IPS-NIHi7 (cell line): ENCODE data around the gene ZNF79.

Source experiments
- DNase-seq: peaks from one replicate; pipeline ENCODE4 v3.0.0; 2012; ENCODE audit warnings: mixed read lengths; ENCODE audit errors: extremely low spot score

The ZNF79 gene

GRCh38 chr9:127426756-127427155 is 2.6 kb downstream of the ZNF79 start:
- DNase-seq: no peak

- DNase-seq: no peak
These were observed 4.2 kb downstream of the ZNF79 start for GRCh38 chr9:127428348-127428747.

- no peak for DNase-seq
These were observed 6.2 kb downstream of the ZNF79 start for GRCh38 chr9:127430415-127430814.

GRCh38 chr9:127437497-127438264 is 13.5 kb downstream of the ZNF79 start:
- no peak for DNase-seq

- DNase-seq: no peak
These were observed 14.2 kb downstream of the ZNF79 start for GRCh38 chr9:127438394-127438793.

GRCh38 chr9:127444283-127444920 is 20.2 kb downstream of the ZNF79 start:
- no peak for DNase-seq

- DNase-seq: no peak
These were observed 21.0 kb downstream of the ZNF79 start for GRCh38 chr9:127444921-127445850.

- no peak for DNase-seq
These were observed 21.9 kb downstream of the ZNF79 start for GRCh38 chr9:127445851-127446712.

- DNase-seq: no peak
These were observed 22.7 kb downstream of the ZNF79 start for GRCh38 chr9:127446713-127447415.

- DNase-seq: no peak
These were observed 23.4 kb downstream of the ZNF79 start for GRCh38 chr9:127447416-127448111.

- DNase-seq: no peak
These were observed 24.1 kb downstream of the ZNF79 start for GRCh38 chr9:127448112-127448805.

GRCh38 chr9:127449332-127449966 is 25.3 kb downstream of the ZNF79 start:
- no peak for DNase-seq

- DNase-seq: no peak
These were observed 26.1 kb downstream of the ZNF79 start for GRCh38 chr9:127450243-127450760.

- peak; percentile 98 for DNase-seq
These were observed 26.8 kb downstream of the ZNF79 start, which contains the start of the genes LRSAM1 and RPL12 for GRCh38 chr9:127450830-127451607. TSS of gene LRSAM1 (plus strand) at chr9:127451510. CDS start at chr9:127454528, 3,018 bp downstream. TSS of gene RPL12 (minus strand) at chr9:127451406. CDS start at chr9:127451317, 89 bp downstream.

GRCh38 chr9:127451608-127451857 is 27.4 kb downstream of the ZNF79 start:
- no peak for DNase-seq

- DNase-seq: peak; percentile 72
These were observed 27.9 kb downstream of the ZNF79 start for GRCh38 chr9:127451858-127452656.

- no peak for DNase-seq
These were observed 28.5 kb downstream of the ZNF79 start for GRCh38 chr9:127452691-127453090.
